Peyer's patch (tissue), 4 donors: Measurements from ENCODE around the gene SMIM24. TPM values are rescaled to one million over a fixed set of nuclear protein-coding genes. Genes with fewer than 3 reads are reported as not detected.

Source experiments
- DNase-seq, 3 donors: peaks; one replicate each; pipeline ENCODE4 v3.0.0-alpha.2; 2017 to 2019
- H3K27ac ChIP-seq, 4 donors: fragments of 200-600 bp; sonication (generic); one replicate each; pipeline ENCODE4 v1.5.1; 2016 to 2019
- H3K27me3 ChIP-seq, 2 donors: fragments of 200-600 bp; sonication (generic); one replicate each; pipeline ENCODE4 v1.5.1; 2019
- H3K36me3 ChIP-seq, 3 donors: fragments of 200-600 bp; sonication (generic); one replicate each; pipeline ENCODE4 v1.5.1; 2016 to 2019
- H3K4me1 ChIP-seq, 4 donors: fragments of 200-600 bp; sonication (generic); one replicate each; pipeline ENCODE4 v1.5.1; 2016 to 2019
- H3K4me3 ChIP-seq, 4 donors: fragments of 200-600 bp; sonication (generic); 1 replicate in 3 of 4; 2 replicates in 1 of 4; pipeline ENCODE4 v1.5.1; 2016 to 2019; ENCODE audit warnings: mild to moderate bottlenecking in 1 of 4
- H3K9me3 ChIP-seq, 4 donors: fragments of 200-600 bp; sonication (generic); one replicate each; pipeline ENCODE4 v1.5.1; 2016 to 2019; ENCODE audit warnings: mild to moderate bottlenecking in 1 of 4
- CTCF ChIP-seq, 6 experiments: fragments of 450-650 bp in 4 of 6; fragments of 200-600 bp in 2 of 6; sonication (generic) in 1 of 6; IDR thresholded peaks; one replicate each; pipeline ENCODE4 v1.5.1; 2017 to 2019; ENCODE audit warnings: antibody characterized with exemption in 6 of 6, mild to moderate bottlenecking in 3 of 6, moderate library complexity in 1 of 6
- POLR2A ChIP-seq, 2 donors: fragments of 450-650 bp; IDR thresholded peaks; one replicate each; pipeline ENCODE4 v1.5.1; 2017; ENCODE audit warnings: antibody characterized with exemption in 2 of 2, mild to moderate bottlenecking in 2 of 2, moderate library complexity in 2 of 2
- small RNA-seq, 2 donors: library from RNA; depleted of rRNA; stranded (forward); fragments of <200 nt; gene quantifications; one replicate each; pipeline ENCODE3, GENCODE V24; 2016
- total RNA-seq, 4 donors: library from RNA; depleted of rRNA; stranded (reverse); fragments of >200 nt; gene quantifications; one replicate each; pipeline ENCODE4 v1.1.0, GENCODE V29; 2016

SMIM24 gene
- total RNA-seq, 4 donors from 2014 or later, result 75.9 to 1,153 (median 771) TPM

GRCh38 chr19:3426433-3426832, 53.9 kb downstream of the SMIM24 start:
- no peak overlapping the region for H3K27ac ChIP-seq

More at GRCh38 chr19:3426433-3426832, 53.9 kb downstream of the SMIM24 start:
- Histone ChIP-seq H3K4me3 (no peak overlapping the region), H3K36me3 (peaks cover 0 to 6% (median 0%) of the 10 kb centered on the region in 3 donors), H3K9me3 (no peaks in the 10 kb centered on the region), H3K4me1 (peaks cover 0 to 21% (median 0%) of the 10 kb centered on the region in 4 donors), H3K27me3 (no peaks in the 10 kb centered on the region)
- no peak for TF ChIP-seq POLR2A (IDR thresholded peaks at IDR 0.05)
- TF ChIP-seq CTCF (IDR thresholded peaks at IDR 0.05), result no peak
- DNase-seq, result no peak

Small RNA genes lying within 50 kb of the gene (small RNA-seq; reads per million reads assigned to genes)
- gene RF00212, result 0 reads per million in 2 donors

Other genes starting within 250 kb of the SMIM24 start
- 100 to 1,000 TPM in 1 of 4 donors, 10 to 100 TPM in 3; 34.7 to 191 (median 64.9) TPM for gene NFIC, start 113.9 kb downstream of the SMIM24 start, total RNA-seq
- 10 to 100 TPM in 1 of 4 donors, 1 to 10 TPM in 1, not detected in 2; 5.4 to 11.0 TPM for gene SMIM44, start 2.9 kb upstream of the SMIM24 start, total RNA-seq
- 10 to 100 TPM in 1 of 4 donors, 1 to 10 TPM in 3; 5.6 to 10.2 (median 9.5) TPM for gene DOHH, start 20.1 kb upstream of the SMIM24 start, total RNA-seq
- gene FZR1, start 25.8 kb upstream of the SMIM24 start, total RNA-seq, result 10 to 100 TPM; 24.8 to 75.1 (median 38.7) TPM
- 10 to 100 TPM in 1 of 4 donors, 1 to 10 TPM in 2, not detected in 1; 1.8 to 11.1 (median 2.4) TPM for gene TEKTIP1, start 58.6 kb upstream of the SMIM24 start, total RNA-seq
- 100 to 1,000 TPM in 2 of 4 donors, 10 to 100 TPM in 2; 76.5 to 146 (median 104) TPM for gene MFSD12, start 77.1 kb upstream of the SMIM24 start, total RNA-seq
- gene HMG20B, start 92.4 kb upstream of the SMIM24 start, total RNA-seq, result 100 to 1,000 TPM in 2 of 4 donors, 10 to 100 TPM in 2; 70.4 to 236 (median 117) TPM
- 1 to 10 TPM in 2 of 4 donors, under 1 TPM in 2; 0.13 to 5.8 (median 0.70) TPM for gene GIPC3, start 105.0 kb upstream of the SMIM24 start, total RNA-seq
- gene TBXA2R, start 126.3 kb upstream of the SMIM24 start, total RNA-seq, result 1 to 10 TPM in 2 of 4 donors, under 1 TPM in 1, not detected in 1; 0.80 to 5.0 (median 1.6) TPM
- gene CACTIN, start 146.3 kb upstream of the SMIM24 start, total RNA-seq, result 10 to 100 TPM; 21.2 to 60.2 (median 33.3) TPM
- 10 to 100 TPM; 22.6 to 27.2 (median 26.1) TPM for gene PIP5K1C, start 219.9 kb upstream of the SMIM24 start, total RNA-seq
- 100 to 1,000 TPM in 3 of 4 donors, 10 to 100 TPM in 1; 93.3 to 364 (median 286) TPM for gene TJP3, start 227.9 kb upstream of the SMIM24 start, total RNA-seq